DND-41 (cell line): ENCODE measurements around the gene RELT.

Experiments used
- ATAC-seq: fragments of 200-7000 bp; cut with Tn5 transposase; 3 replicates; pipeline ENCODE4 v1.9.1; 2021; ENCODE audit warnings: low read depth; ENCODE audit not compliant: insufficient read depth
- DNase-seq: peaks from one replicate; pipeline ENCODE4 v3.0.0-alpha.2; 2020
- H2AFZ ChIP-seq: 2 replicates; pipeline ENCODE4 v1.6.0; 2012; ENCODE audit warnings: low read depth, low read length
- H3K27ac ChIP-seq: 2 replicates; pipeline ENCODE4 v1.5.1; 2012; ENCODE audit warnings: low read length, inconsistent platforms
- H3K27me3 ChIP-seq: fragments of 200-600 bp; sonication (generic); 2 replicates; pipeline ENCODE4 v1.6.0; 2012; ENCODE audit warnings: low read length, mild to moderate bottlenecking, inconsistent platforms; ENCODE audit not compliant: insufficient read depth, poor library complexity
- H3K36me3 ChIP-seq: 2 replicates; pipeline ENCODE4 v1.5.1; 2012; ENCODE audit warnings: low read length, inconsistent platforms; ENCODE audit not compliant: insufficient read depth
- H3K4me1 ChIP-seq: 2 replicates; pipeline ENCODE4 v1.5.1; 2012; ENCODE audit warnings: mild to moderate bottlenecking, low read length; ENCODE audit not compliant: insufficient read depth
- H3K4me2 ChIP-seq: 2 replicates; pipeline ENCODE4 v1.6.0; 2012; ENCODE audit warnings: mild to moderate bottlenecking, moderate library complexity, low read length, inconsistent platforms; ENCODE audit not compliant: insufficient read depth
- H3K4me3 ChIP-seq, 2 experiments: fragments of 200-600 bp in 1 of 2; shearing (Covaris generic) in 1 of 2; 2 replicates each; pipeline ENCODE4 v1.5.1; 2012 to 2016; ENCODE audit warnings: inconsistent platforms in 2 of 2, low read length in 2 of 2, mild to moderate bottlenecking in 2 of 2, low read depth in 1 of 2, moderate library complexity in 1 of 2
- H3K79me2 ChIP-seq: 2 replicates; pipeline ENCODE4 v1.6.0; 2012; ENCODE audit warnings: low read length, inconsistent platforms; ENCODE audit not compliant: insufficient read depth
- H3K9ac ChIP-seq: 2 replicates; pipeline ENCODE4 v1.6.0; 2012; ENCODE audit warnings: low read depth, mild to moderate bottlenecking, inconsistent platforms, low read length, moderate library complexity
- H3K9me3 ChIP-seq: 2 replicates; pipeline ENCODE4 v1.5.1; 2012; ENCODE audit warnings: low read length, moderate library complexity, mild to moderate bottlenecking, inconsistent platforms; ENCODE audit not compliant: insufficient read depth, severe bottlenecking
- H4K20me1 ChIP-seq: 2 replicates; pipeline ENCODE4 v1.6.0; 2012; ENCODE audit warnings: low read length; ENCODE audit not compliant: insufficient read depth
- EZH2 ChIP-seq: IDR thresholded peaks from 3 replicates; pipeline ENCODE4 v1.6.1; 2012; ENCODE audit warnings: borderline replicate concordance, low read depth, mild to moderate bottlenecking, moderate library complexity, low read length, inconsistent platforms; ENCODE audit not compliant: severe bottlenecking
- TF ChIP-seq, protein P1 (sequence below): IDR thresholded peaks from 2 replicates; pipeline ENCODE4 v1.5.1; 2012; ENCODE audit warnings: borderline replicate concordance, low read length, moderate library complexity, mild to moderate bottlenecking; ENCODE audit not compliant: poor library complexity, severe bottlenecking; ENCODE audit errors: extremely low read depth

Gene RELT

DNA sequence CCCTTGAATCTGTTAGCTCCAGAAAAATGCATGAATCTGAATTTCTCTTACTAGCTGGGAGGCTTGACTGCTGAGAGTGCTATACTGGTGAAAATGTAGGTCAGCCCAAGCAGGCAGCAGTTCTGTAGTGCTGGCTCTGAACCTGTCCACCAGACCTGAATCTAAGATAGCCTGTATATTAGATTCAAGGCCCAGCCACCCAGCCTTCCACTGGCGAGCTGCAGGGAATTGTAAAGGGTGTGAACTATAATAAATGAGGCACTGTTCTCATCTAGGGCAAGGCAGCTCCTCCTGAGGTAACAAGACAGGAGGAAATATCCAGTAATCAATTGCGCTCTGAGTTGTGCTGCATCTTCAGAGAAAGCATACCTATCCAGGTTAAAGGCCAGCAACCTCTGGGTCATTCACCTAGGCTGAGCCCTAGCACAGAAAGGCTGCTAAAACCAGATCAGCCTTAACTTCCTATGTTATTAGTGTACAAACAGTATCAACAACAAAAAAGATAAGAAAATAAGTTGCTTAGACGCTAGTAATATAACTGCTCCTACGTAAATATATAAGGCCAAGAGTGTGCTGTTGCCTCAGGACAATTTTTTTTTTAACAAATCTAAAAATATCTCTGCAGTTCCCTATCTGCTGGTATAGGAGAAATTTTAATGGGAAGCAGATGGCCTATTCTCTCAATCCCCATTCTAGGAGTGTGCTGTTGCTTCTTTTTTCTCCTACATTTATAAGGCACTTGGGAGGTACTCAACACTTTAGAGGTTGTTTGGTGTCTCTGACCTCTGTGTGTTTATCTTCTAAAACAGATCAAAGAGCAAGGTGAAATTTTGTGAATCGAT lies 63.0 kb downstream of the RELT start:
- Histone ChIP-seq H3K27me3 (no peaks in the 10 kb centered on the region), H3K4me3 (no peak overlapping the region), H4K20me1 (no peaks in the 10 kb centered on the region), H2AFZ (no peak overlapping the region), H3K4me2 (no peak overlapping the region), H3K4me1 (no peaks in the 10 kb centered on the region), H3K27ac (no peak overlapping the region), H3K36me3 (no peaks in the 10 kb centered on the region), H3K9ac (no peak overlapping the region), H3K79me2 (no peaks in the 10 kb centered on the region; the same call in 1 of the 2 replicates), H3K9me3 (no peaks in the 10 kb centered on the region)
- DNase-seq, result no peak
- ATAC-seq, result no peak
- no peak for TF ChIP-seq EZH2
- TF ChIP-seq, protein P1, sequence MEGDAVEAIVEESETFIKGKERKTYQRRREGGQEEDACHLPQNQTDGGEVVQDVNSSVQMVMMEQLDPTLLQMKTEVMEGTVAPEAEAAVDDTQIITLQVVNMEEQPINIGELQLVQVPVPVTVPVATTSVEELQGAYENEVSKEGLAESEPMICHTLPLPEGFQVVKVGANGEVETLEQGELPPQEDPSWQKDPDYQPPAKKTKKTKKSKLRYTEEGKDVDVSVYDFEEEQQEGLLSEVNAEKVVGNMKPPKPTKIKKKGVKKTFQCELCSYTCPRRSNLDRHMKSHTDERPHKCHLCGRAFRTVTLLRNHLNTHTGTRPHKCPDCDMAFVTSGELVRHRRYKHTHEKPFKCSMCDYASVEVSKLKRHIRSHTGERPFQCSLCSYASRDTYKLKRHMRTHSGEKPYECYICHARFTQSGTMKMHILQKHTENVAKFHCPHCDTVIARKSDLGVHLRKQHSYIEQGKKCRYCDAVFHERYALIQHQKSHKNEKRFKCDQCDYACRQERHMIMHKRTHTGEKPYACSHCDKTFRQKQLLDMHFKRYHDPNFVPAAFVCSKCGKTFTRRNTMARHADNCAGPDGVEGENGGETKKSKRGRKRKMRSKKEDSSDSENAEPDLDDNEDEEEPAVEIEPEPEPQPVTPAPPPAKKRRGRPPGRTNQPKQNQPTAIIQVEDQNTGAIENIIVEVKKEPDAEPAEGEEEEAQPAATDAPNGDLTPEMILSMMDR, result no peak

DNA sequence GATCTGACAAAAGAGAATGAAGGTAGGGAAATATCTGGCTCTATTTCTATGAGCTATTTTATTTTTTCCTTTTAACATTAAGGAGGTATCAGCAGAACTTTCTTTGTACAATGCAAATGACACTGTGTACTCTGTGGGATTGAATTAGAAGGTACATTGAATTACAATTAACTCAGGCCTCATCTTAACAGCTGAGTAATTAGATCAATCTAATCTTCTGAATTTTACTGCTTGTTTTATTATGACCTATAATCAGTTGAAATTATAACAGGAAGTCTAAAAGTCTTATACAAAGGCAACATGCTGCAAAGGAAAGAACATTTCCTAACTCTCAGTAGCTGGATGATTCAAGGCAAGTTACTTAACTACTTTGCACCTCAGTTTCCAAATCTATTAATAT lies 69.8 kb downstream of the RELT start:
- Histone ChIP-seq H3K9me3 (no peaks in the 10 kb centered on the region), H3K4me2 (no peak overlapping the region), H4K20me1 (no peaks in the 10 kb centered on the region), H3K4me1 (no peaks in the 10 kb centered on the region), H3K79me2 (no peaks in the 10 kb centered on the region), H3K4me3 (no peak overlapping the region), H3K9ac (no peak overlapping the region), H3K27ac (no peak overlapping the region), H2AFZ (no peak overlapping the region), H3K27me3 (no peaks in the 10 kb centered on the region), H3K36me3 (peaks cover 4% of the 10 kb centered on the region; the same call in 1 of the 2 replicates)
- DNase-seq (no peak), ATAC-seq (no peak)
- TF ChIP-seq EZH2, result no peak
- TF ChIP-seq, protein P1, result no peak

DNA sequence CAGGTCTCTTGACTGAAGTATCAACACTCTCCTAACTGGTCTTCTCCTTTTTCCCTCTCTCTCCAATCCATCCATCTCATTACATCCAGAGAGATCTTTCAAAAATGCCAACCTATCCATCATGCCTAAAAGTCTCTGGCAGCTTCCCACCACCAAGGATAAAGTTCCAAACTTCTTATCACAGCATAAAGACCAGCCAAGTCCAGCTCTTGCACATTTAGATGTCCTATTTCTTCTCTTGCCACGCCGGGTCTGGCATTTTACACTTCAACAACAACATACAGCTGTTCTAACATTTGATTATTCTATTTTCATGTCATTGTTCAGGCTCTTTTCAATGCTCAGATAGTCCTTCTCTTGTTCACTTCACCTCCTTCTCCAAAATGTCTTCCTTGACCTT lies 70.6 kb downstream of the RELT start:
- no peak overlapping the region for H3K27ac ChIP-seq
- H3K9me3 ChIP-seq, result no peaks in the 10 kb centered on the region
- no peaks in the 10 kb centered on the region for H3K4me1 ChIP-seq
- no peak overlapping the region for H3K9ac ChIP-seq
- no peak overlapping the region for H3K4me3 ChIP-seq
- no peak overlapping the region for H3K4me2 ChIP-seq
- no peaks in the 10 kb centered on the region for H3K79me2 ChIP-seq
- no peak for TF ChIP-seq EZH2
- TF ChIP-seq, protein P1, result no peak
- no peaks in the 10 kb centered on the region for H3K27me3 ChIP-seq
- peaks cover 4% of the 10 kb centered on the region; the same call in 1 of the 2 replicates for H3K36me3 ChIP-seq
- no peaks in the 10 kb centered on the region for H4K20me1 ChIP-seq
- ATAC-seq, result no peak
- DNase-seq, result no peak
- H2AFZ ChIP-seq, result no peak overlapping the region
